HL-60 (cell line): ENCODE data around the gene YWHAQ.

Experiments used
- DNase-seq, 2 experiments: peaks; one replicate each; pipeline ENCODE4 v3.0.0-alpha.2; 2010 to 2020; ENCODE audit warnings: low read depth in 1 of 2, low spot score in 1 of 2
- H3K27ac ChIP-seq: fragments of 250-450 bp; sonication (Bioruptor Pico); replicated peaks from 2 replicates; pipeline ENCODE4 v1.5.1; 2020; ENCODE audit warnings: mild to moderate bottlenecking, moderate library complexity
- H3K27me3 ChIP-seq: fragments of 250-450 bp; sonication (Bioruptor Pico); 2 replicates; pipeline ENCODE4 v1.5.1; 2021; ENCODE audit warnings: mild to moderate bottlenecking, moderate library complexity; ENCODE audit not compliant: insufficient read depth, poor library complexity, severe bottlenecking
- H3K4me3 ChIP-seq: replicated peaks from 2 replicates; pipeline ENCODE4 v1.5.1; 2011; ENCODE audit warnings: mild to moderate bottlenecking, control low read depth, low read length; ENCODE audit not compliant: insufficient read depth
- GABPA ChIP-seq: IDR thresholded peaks from 2 replicates; pipeline ENCODE4 v1.6.1; 2012; ENCODE audit warnings: low read depth
- POLR2AphosphoS5 ChIP-seq: IDR thresholded peaks from 2 replicates; pipeline ENCODE4 v1.6.1; 2012; ENCODE audit warnings: low read depth
- REST ChIP-seq: IDR thresholded peaks from 2 replicates; pipeline ENCODE4 v1.6.1; 2012; ENCODE audit warnings: low read depth; ENCODE audit not compliant: insufficient replicate concordance
- SPI1 ChIP-seq: IDR thresholded peaks from 2 replicates; pipeline ENCODE4 v1.6.1; 2012; ENCODE audit warnings: low read depth, mild to moderate bottlenecking, borderline replicate concordance
- TF ChIP-seq, protein P1 (sequence below): IDR thresholded peaks from one replicate; pipeline ENCODE4 v1.5.1; 2011; ENCODE audit warnings: low read length, control low read depth, inconsistent platforms; ENCODE audit not compliant: insufficient read depth

Gene YWHAQ

GRCh38 chr2:9582624-9583023 is 48.2 kb downstream of the YWHAQ start:
- no peaks in the 10 kb centered on the region for H3K27me3 ChIP-seq
- H3K27ac ChIP-seq, result no peak overlapping the region
- TF ChIP-seq REST (no peak), GABPA (no peak), SPI1 (no peak)
- TF ChIP-seq, protein P1, sequence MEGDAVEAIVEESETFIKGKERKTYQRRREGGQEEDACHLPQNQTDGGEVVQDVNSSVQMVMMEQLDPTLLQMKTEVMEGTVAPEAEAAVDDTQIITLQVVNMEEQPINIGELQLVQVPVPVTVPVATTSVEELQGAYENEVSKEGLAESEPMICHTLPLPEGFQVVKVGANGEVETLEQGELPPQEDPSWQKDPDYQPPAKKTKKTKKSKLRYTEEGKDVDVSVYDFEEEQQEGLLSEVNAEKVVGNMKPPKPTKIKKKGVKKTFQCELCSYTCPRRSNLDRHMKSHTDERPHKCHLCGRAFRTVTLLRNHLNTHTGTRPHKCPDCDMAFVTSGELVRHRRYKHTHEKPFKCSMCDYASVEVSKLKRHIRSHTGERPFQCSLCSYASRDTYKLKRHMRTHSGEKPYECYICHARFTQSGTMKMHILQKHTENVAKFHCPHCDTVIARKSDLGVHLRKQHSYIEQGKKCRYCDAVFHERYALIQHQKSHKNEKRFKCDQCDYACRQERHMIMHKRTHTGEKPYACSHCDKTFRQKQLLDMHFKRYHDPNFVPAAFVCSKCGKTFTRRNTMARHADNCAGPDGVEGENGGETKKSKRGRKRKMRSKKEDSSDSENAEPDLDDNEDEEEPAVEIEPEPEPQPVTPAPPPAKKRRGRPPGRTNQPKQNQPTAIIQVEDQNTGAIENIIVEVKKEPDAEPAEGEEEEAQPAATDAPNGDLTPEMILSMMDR, result no peak
- H3K4me3 ChIP-seq, result no peak overlapping the region
- no peak for DNase-seq

DNA sequence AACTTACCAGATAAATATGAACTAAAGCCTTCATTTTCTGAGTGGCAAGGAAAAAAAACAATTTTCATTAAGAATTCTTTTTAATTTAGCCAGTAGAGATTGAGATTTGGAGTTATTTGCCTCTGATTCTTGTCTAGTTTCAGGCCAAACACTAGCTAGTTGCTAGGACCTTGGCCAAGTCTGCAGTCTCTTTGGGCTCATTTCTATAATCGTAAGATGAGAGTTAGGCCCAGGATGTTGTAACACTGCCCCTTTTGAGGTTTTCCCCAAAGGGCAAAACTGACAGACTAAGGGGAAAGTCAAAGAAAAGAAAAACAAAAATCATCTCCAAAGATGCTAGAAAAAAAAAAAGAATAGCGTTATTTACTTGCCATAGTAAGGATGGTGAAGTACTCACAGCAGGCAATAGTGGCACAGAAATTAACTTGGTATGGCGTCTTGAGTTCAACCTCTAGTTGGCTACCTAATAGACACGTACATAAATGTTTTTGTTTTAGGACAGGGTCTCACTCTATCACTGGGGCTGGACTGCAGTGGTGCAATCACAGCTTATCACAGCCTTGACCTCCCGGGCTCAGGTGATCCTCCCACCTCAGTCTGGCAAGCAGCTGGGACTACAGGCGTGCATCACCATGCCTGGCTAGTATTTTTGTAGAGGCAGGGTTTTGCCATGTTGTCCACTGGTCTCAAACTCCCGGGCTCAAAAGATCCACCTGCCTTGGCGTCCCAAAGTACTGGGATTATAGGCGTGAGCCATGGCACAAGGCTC is 52.1 kb downstream of the YWHAQ start:
- H3K27ac ChIP-seq, result no peak overlapping the region
- H3K4me3 ChIP-seq, result no peak overlapping the region
- no peaks in the 10 kb centered on the region for H3K27me3 ChIP-seq
- no peak for TF ChIP-seq REST
- TF ChIP-seq POLR2AphosphoS5, result no peak
- TF ChIP-seq SPI1, result no peak
- TF ChIP-seq GABPA, result no peak
- DNase-seq, result no peak

DNA sequence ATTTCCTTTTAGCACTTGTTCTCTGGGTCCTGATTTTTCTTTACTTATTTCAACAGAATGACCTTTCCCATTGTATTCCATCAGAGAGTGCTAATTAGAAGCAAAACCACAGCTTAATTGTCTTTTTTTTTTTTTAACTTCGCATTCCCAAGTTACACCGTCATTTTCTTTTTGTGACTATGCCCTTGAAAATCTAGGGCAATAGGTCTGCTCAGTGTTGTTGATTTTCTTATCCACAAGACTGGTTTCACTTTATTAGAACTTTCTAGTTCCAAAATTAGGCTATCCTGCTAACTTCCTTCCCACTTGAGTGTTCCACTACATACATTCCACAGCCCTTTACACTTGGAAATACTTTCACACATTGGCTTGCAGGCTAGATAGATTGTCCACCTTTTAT is 56.5 kb downstream of the YWHAQ start:
- no peak overlapping the region for H3K4me3 ChIP-seq
- DNase-seq, result no peak
- TF ChIP-seq POLR2AphosphoS5, result no peak
- TF ChIP-seq GABPA, result no peak
- TF ChIP-seq, protein P1, result no peak
- no peak for TF ChIP-seq REST
- no peak for TF ChIP-seq SPI1
- H3K27me3 ChIP-seq, result no peaks in the 10 kb centered on the region
- H3K27ac ChIP-seq, result no peak overlapping the region
